NCI-H82 (cell line): ENCODE results near the gene EPHB1.

Experiments
- DNase-seq: peaks from one replicate; lab custom pipeline; 2025; lab: John Stamatoyannopoulos, UW

EPHB1 gene

GRCh38 chr3:134911586-134912548, 116.8 kb downstream of the EPHB1 start:
- DNase-seq = no peak

GRCh38 chr3:134916276-134916961, 121.4 kb downstream of the EPHB1 start:
- DNase-seq = no peak

GRCh38 chr3:134917631-134918030, 122.6 kb downstream of the EPHB1 start:
- no peak for DNase-seq

GRCh38 chr3:134918441-134918840, 123.4 kb downstream of the EPHB1 start:
- DNase-seq = no peak

- DNase-seq = no peak
Observed at GRCh38 chr3:134922101-134922500, 127.0 kb downstream of the EPHB1 start.

GRCh38 chr3:134922866-134923265, 127.8 kb downstream of the EPHB1 start:
- peak; percentile 19 for DNase-seq

GRCh38 chr3:134923286-134923685, 128.2 kb downstream of the EPHB1 start:
- DNase-seq = no peak

GRCh38 chr3:134927599-134927998, 132.5 kb downstream of the EPHB1 start:
- no peak for DNase-seq

- no peak for DNase-seq
Observed at GRCh38 chr3:134928392-134928791, 133.3 kb downstream of the EPHB1 start.

GRCh38 chr3:134928819-134929218, 133.8 kb downstream of the EPHB1 start:
- no peak for DNase-seq

GRCh38 chr3:134929976-134930375, 134.9 kb downstream of the EPHB1 start:
- no peak for DNase-seq

- no peak for DNase-seq
Observed at GRCh38 chr3:134931045-134931785, 136.2 kb downstream of the EPHB1 start.

GRCh38 chr3:134932035-134932434, 137.0 kb downstream of the EPHB1 start:
- no peak for DNase-seq

- DNase-seq = no peak
Observed at GRCh38 chr3:134933997-134934396, 138.9 kb downstream of the EPHB1 start.

GRCh38 chr3:134934933-134935332, 139.9 kb downstream of the EPHB1 start:
- no peak for DNase-seq

- DNase-seq = peak; percentile 93
Observed at GRCh38 chr3:134937256-134938028, 142.4 kb downstream of the EPHB1 start.

- peak; percentile 92 for DNase-seq
Observed at GRCh38 chr3:134938029-134938525, 143.0 kb downstream of the EPHB1 start.

GRCh38 chr3:134939978-134940377, 144.9 kb downstream of the EPHB1 start:
- no peak for DNase-seq

GRCh38 chr3:134941820-134942219, 146.8 kb downstream of the EPHB1 start:
- DNase-seq = no peak

- DNase-seq = no peak
Observed at GRCh38 chr3:134944429-134944828, 149.4 kb downstream of the EPHB1 start.

GRCh38 chr3:134949150-134949549, 154.1 kb downstream of the EPHB1 start:
- no peak for DNase-seq
